Sigmoid colon (tissue), 7 donors: ENCODE measurements around the gene CSTPP1. TPM values are rescaled to one million over a fixed set of nuclear protein-coding genes. Genes with fewer than 3 reads are reported as not detected.

ENCODE experiments used
- DNase-seq: peaks from one replicate; pipeline ENCODE4 v3.0.0-alpha.2; 2019
- H3K27ac ChIP-seq, 4 donors: fragments of 200-600 bp; sonication (generic); one replicate each; pipeline ENCODE4 v1.5.1; 2016 to 2019; ENCODE audit warnings: mild to moderate bottlenecking in 1 of 4
- H3K27me3 ChIP-seq, 3 donors: fragments of 200-600 bp; sonication (generic); one replicate each; pipeline ENCODE4 v1.5.1; 2019; ENCODE audit warnings: mild to moderate bottlenecking in 1 of 3
- H3K36me3 ChIP-seq, 4 donors: fragments of 200-600 bp; sonication (generic); one replicate each; pipeline ENCODE4 v1.5.1; 2016 to 2019
- H3K4me1 ChIP-seq, 4 donors: fragments of 200-600 bp; sonication (generic); one replicate each; pipeline ENCODE4 v1.5.1; 2017 to 2019
- H3K4me3 ChIP-seq, 4 donors: fragments of 200-600 bp; sonication (generic); one replicate each; pipeline ENCODE4 v1.5.1; 2017 to 2019; ENCODE audit warnings: mild to moderate bottlenecking in 2 of 4, moderate library complexity in 1 of 4
- H3K9me3 ChIP-seq, 4 donors: fragments of 200-600 bp in 3 of 4; sonication (generic) in 3 of 4; one replicate each; pipeline versions ENCODE4 v1.5.1 to v1.6.1; 2013 to 2019
- EP300 ChIP-seq, 4 donors: sonication (generic); formaldehyde crosslinking; IDR thresholded peaks; one replicate each; pipeline ENCODE4 v1.6.1; 2017; ENCODE audit warnings: antibody characterized with exemption in 4 of 4
- POLR2A ChIP-seq, 2 donors: fragments of 450-650 bp; IDR thresholded peaks; one replicate each; pipeline ENCODE4 v1.6.1; 2016; ENCODE audit warnings: antibody characterized with exemption in 2 of 2, mild to moderate bottlenecking in 2 of 2, moderate library complexity in 2 of 2
- POLR2AphosphoS5 ChIP-seq, 4 donors: sonication (generic); formaldehyde crosslinking; IDR thresholded peaks; one replicate each; pipeline ENCODE4 v1.6.1; 2017; ENCODE audit warnings: antibody characterized with exemption in 4 of 4
- WGBS, 2 donors: extraction: QIAGEN DNeasy Blood & Tissue Kit; methylation state at CpG; one replicate each; pipeline ENCODE4 v1.1.7; 2013; 5-methylcytosine and 5-hydroxymethylcytosine counted together
- intact Hi-C: fragments of 100-400 bp; cut with DNase I; formaldehyde crosslinking; loops from one replicate; pipeline ENCODE4 v1.15.1; 2023
- polyA plus RNA-seq, 3 donors: library from polyadenylated mRNA; stranded (reverse); fragments of 200-250 nt; gene quantifications; one replicate each; pipeline ENCODE4 v1.2.3, GENCODE V29; 2013
- total RNA-seq, 4 donors: library from RNA; depleted of rRNA; stranded (reverse); fragments of >200 nt; gene quantifications; one replicate each; pipeline ENCODE4 v1.1.0, GENCODE V29; 2016
- TF ChIP-seq, protein P1 (sequence below), 4 experiments: fragments of 450-650 bp in 3 of 4; fragments of 200-600 bp in 1 of 4; IDR thresholded peaks; one replicate each; pipeline ENCODE4 v1.5.1; 2016 to 2019; ENCODE audit warnings: antibody characterized with exemption in 4 of 4, mild to moderate bottlenecking in 3 of 4, moderate library complexity in 2 of 4
- donor health status: healthy with polysubstance abuse.
- donor health status: Bipolar disorder and iron deficiency.
- donor health status: healthy.

CSTPP1 gene
- total and polyA plus RNA-seq, 7 donors: 12.9 to 29.4 (median 22.8) TPM

DNA sequence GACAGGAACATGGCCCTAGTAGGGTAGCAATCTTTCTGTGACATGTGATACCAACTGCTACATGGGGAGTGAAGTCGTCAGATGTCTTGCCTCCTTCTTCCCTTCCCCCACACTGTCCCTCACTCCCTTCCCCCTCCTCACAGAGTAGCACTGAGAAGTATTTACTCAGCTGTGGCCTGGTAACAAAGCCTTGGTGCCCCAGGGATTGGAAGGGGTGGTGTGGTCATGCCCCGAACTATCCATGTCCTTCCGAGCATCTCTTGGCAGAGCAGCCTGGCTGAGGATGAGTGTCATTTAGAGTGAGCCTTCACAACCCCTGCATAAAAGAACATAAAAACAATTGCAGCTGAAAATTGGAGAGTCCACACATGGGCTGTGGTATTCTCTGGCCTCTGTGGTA lies 194.0 kb downstream of the CSTPP1 start:
- Histone ChIP-seq H3K27ac (no peak overlapping the region), H3K4me3 (no peak overlapping the region), H3K9me3 (no peaks in the 10 kb centered on the region), H3K27me3 (no peaks in the 10 kb centered on the region), H3K4me1 (no peaks in the 10 kb centered on the region), H3K36me3 (no peaks in the 10 kb centered on the region)
- 86 to 89% methylated on average over 3 of the region's 3 CpGs for WGBS, 2 donors
- intact Hi-C loops: no loop called here
- TF ChIP-seq EP300 (IDR thresholded peaks at IDR 0.05) (no peak), POLR2AphosphoS5 (IDR thresholded peaks at IDR 0.05) (no peak), POLR2A (IDR thresholded peaks at IDR 0.05) (no peak)
- TF ChIP-seq, protein P1, sequence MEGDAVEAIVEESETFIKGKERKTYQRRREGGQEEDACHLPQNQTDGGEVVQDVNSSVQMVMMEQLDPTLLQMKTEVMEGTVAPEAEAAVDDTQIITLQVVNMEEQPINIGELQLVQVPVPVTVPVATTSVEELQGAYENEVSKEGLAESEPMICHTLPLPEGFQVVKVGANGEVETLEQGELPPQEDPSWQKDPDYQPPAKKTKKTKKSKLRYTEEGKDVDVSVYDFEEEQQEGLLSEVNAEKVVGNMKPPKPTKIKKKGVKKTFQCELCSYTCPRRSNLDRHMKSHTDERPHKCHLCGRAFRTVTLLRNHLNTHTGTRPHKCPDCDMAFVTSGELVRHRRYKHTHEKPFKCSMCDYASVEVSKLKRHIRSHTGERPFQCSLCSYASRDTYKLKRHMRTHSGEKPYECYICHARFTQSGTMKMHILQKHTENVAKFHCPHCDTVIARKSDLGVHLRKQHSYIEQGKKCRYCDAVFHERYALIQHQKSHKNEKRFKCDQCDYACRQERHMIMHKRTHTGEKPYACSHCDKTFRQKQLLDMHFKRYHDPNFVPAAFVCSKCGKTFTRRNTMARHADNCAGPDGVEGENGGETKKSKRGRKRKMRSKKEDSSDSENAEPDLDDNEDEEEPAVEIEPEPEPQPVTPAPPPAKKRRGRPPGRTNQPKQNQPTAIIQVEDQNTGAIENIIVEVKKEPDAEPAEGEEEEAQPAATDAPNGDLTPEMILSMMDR (IDR thresholded peaks at IDR 0.05): no peak
- peak; percentile 36 for DNase-seq

DNA sequence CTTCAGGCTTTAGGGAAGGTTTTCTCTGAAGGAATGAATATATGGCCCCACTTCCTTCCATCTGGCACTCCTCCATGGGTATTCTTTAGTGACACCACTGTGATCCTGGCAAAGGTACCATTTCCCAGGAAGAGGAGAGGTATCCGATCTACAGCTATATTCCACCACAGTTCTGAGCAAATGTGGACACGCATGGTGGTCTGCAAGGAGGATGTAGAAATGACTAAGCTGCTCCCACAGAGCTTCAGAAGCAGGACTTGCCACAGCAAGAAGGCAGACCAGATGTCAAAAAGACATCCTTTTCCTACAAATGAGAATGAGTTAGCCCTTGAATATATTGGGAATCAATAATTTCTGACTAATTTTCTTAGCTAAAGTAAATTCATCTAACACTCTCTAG lies 194.6 kb downstream of the CSTPP1 start:
- 88 to 96% methylated on average over 2 of the region's 2 CpGs for WGBS, 2 donors
- H3K27me3 ChIP-seq: no peaks in the 10 kb centered on the region
- no peaks in the 10 kb centered on the region for H3K9me3 ChIP-seq
- no peak overlapping the region for H3K27ac ChIP-seq
- TF ChIP-seq POLR2AphosphoS5 (IDR thresholded peaks at IDR 0.05): no peak
- no peak for TF ChIP-seq EP300 (IDR thresholded peaks at IDR 0.05)
- no peak for TF ChIP-seq POLR2A (IDR thresholded peaks at IDR 0.05)
- TF ChIP-seq, protein P1 (IDR thresholded peaks at IDR 0.05): no peak
- peak; percentile 10 for DNase-seq
- H3K36me3 ChIP-seq: no peaks in the 10 kb centered on the region
- H3K4me1 ChIP-seq: no peaks in the 10 kb centered on the region
- intact Hi-C loops: no loop called here
- no peak overlapping the region for H3K4me3 ChIP-seq

DNA sequence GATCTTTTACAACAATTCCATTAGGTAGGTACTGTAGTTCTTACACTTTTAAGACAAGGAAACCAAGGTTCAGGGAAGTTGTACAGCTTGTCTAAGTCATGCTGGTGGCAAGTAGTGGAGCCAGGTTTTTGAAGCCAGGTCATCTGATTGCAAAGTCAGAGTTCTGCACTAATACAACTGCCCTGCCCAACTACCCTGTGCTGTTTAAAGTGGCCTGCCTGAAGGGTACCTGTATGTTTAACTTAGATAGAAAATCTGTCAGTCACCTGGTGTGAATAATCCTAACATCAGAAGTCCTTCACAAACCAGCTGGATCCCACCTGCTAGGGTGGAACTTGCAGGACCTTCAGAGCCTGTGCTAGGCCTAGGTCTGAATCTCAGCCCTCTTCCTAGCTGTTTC lies 195.9 kb downstream of the CSTPP1 start:
- TF ChIP-seq POLR2A (IDR thresholded peaks at IDR 0.05) (no peak), POLR2AphosphoS5 (IDR thresholded peaks at IDR 0.05) (no peak), EP300 (IDR thresholded peaks at IDR 0.05) (no peak)
- TF ChIP-seq, protein P1 (IDR thresholded peaks at IDR 0.05): no peak
- Histone ChIP-seq H3K4me1 (no peaks in the 10 kb centered on the region), H3K4me3 (no peak overlapping the region), H3K36me3 (peaks cover 0 to 4% (median under 1%) of the 10 kb centered on the region in 4 donors), H3K9me3 (no peaks in the 10 kb centered on the region), H3K27me3 (no peaks in the 10 kb centered on the region), H3K27ac (no peak overlapping the region)
- DNase-seq: peak; percentile 20
- intact Hi-C loops: no loop called here

DNA sequence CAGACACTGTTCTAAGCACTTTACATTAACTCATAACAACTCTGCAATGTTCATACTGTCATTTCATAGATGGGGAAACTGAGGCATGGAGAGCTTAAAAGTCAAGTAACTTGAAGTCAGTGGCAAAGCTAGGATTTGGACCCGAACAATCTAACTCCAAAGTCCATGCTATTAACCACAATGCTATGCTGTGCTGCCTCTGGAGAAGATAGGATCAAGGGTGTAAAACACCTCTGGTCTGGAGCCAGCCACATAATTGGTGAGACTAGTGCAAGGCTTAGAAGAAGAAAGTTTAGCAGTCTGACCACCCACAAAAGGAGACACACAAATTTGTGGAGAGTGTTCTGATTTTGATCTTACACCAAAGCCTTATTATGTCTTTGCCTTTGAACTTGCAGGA lies 196.4 kb downstream of the CSTPP1 start:
- WGBS, 2 donors: 22 to 69% methylated on average over 1 of the region's 1 CpG
- peaks cover 0 to 9% (median 3%) of the 10 kb centered on the region in 4 donors for H3K36me3 ChIP-seq
- no peak for TF ChIP-seq POLR2A (IDR thresholded peaks at IDR 0.05)
- TF ChIP-seq, protein P1 (IDR thresholded peaks at IDR 0.05): no peak
- TF ChIP-seq EP300 (IDR thresholded peaks at IDR 0.05): no peak
- no peak for TF ChIP-seq POLR2AphosphoS5 (IDR thresholded peaks at IDR 0.05)
- H3K4me1 ChIP-seq: no peaks in the 10 kb centered on the region
- H3K9me3 ChIP-seq: no peaks in the 10 kb centered on the region
- intact Hi-C loops: no loop called here
- no peaks in the 10 kb centered on the region for H3K27me3 ChIP-seq
- no peak for DNase-seq
- H3K4me3 ChIP-seq: no peak overlapping the region
- no peak overlapping the region for H3K27ac ChIP-seq

DNA sequence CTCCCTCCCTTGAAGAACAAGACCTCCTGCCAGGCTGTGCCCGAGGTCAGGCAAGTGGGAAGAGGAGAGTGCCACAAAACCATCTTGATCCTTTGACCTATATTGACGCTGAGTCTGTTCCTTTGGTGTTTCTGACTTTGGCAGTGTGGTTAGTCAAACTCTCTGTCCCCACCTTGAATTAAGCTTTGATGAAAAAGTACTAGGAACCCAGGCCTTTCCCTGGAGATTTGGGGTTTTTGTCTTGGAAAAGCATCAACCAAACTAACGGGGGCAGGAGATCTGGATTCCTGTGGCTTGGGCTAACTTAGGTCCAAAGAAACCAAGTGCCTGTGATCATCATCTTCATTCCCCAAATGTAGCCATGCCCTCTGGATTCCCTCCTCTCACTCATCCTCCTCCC lies 199.8 kb downstream of the CSTPP1 start:
- DNase-seq: peak; percentile 4
- H3K9me3 ChIP-seq: no peaks in the 10 kb centered on the region
- peaks cover 0 to 11% (median 3%) of the 10 kb centered on the region in 4 donors for H3K36me3 ChIP-seq
- intact Hi-C loops: no loop called here
- no peaks in the 10 kb centered on the region for H3K27me3 ChIP-seq
- no peaks in the 10 kb centered on the region for H3K4me1 ChIP-seq
- TF ChIP-seq, protein P1 (IDR thresholded peaks at IDR 0.05): no peak
- TF ChIP-seq POLR2AphosphoS5 (IDR thresholded peaks at IDR 0.05) (no peak), POLR2A (IDR thresholded peaks at IDR 0.05) (no peak), EP300 (IDR thresholded peaks at IDR 0.05) (no peak)
- WGBS, 2 donors: 84 to 89% methylated on average over 3 of the region's 3 CpGs
- no peak overlapping the region for H3K4me3 ChIP-seq
- no peak overlapping the region for H3K27ac ChIP-seq
